ENCODE data around the gene ALG12. TPM values are rescaled to one million over a fixed set of nuclear protein-coding genes. Genes with fewer than 3 reads are reported as not detected.

ALG12 gene
- polyA plus RNA-seq, 1 of the 3 experiments (the other 2 are of a cell fraction): 9.9 TPM

DNA sequence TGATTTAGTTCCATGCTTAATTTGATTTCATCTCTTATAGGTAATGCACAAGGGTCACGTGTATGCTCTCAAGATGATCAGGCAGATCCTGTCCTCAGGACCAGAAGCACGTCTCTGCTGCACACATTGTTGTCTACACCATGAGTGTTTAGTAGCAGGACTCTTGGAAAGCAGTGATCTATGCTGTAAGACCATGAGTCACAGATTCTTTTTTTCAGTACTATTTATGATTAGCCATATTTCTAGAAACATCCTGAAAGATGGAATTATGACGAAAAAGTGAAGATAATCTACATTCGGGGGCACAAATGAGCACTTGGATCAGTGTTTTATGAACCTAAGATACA is 35.0 kb downstream of the ALG12 start (continued):
- TF ChIP-seq ZBTB33 (IDR thresholded peaks at IDR 0.05; ENCODE audit: borderline replicate concordance, low read depth) (no peak), FOXM1 (IDR thresholded peaks at IDR 0.05; ENCODE audit: low read depth) (no peak), MAX (IDR thresholded peaks at IDR 0.05; ENCODE audit: low read depth) (no peak), ELF1 (IDR thresholded peaks at IDR 0.05) (no peak), TCF12 (IDR thresholded peaks at IDR 0.05) (no peak)

DNA sequence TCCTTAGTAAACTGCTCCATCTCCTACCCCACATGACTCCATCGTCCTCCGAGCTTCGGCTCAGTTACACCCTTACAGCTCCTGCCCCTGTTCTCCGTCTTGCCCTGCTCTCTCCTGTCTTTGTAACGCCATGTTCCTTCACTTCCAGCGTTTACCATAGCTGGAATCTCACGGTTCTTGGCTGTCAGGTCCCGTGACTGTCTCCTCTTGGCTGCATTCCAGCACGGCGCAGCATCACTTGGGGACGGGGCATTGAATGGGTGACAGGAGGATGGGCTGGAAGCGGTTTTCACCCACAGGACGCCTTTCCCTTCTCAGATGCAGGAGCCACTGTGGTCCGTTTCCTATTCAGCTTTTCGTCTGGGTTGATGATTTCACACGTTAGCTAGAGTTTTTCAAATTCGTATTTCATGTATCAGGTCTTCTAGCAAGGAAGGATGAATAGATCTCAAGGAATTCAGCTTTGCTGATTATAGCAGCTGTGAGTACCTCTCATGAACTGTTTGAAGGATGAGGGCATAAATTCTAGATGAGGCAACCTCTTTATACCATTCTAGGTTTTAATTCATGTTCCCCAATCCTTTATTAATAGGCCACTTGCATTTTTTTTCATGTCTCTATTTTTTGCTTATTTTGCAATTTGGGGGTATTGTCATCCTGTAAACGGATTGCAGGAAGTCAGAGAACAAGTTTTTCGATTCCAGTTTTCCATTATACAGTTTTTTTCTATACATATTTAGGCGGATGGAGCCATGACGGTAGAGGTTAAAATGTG is 35.5 kb downstream of the ALG12 start:
- H2AFZ ChIP-seq (ENCODE audit: low read depth): no peak overlapping the region
- no peak overlapping the region for H3K27ac ChIP-seq (ENCODE audit: low read depth in 2 of 2, low read length in 1 of 2)
- H3K4me2 ChIP-seq: no peak overlapping the region
- H3K36me3 ChIP-seq (replicated peaks in 1 of 2; ENCODE audit: control insufficient read depth in 1 of 2, insufficient read depth in 2 of 2, low read length in 1 of 2): peaks cover 24 to 45% of the 10 kb centered on the region in 2 experiments
- CTCF ChIA-PET: no interaction called here
- POLR2A ChIA-PET: no interaction called here
- no peaks in the 10 kb centered on the region for H3K9me2 ChIP-seq
- H3K4me1 ChIP-seq (ENCODE audit: control insufficient read depth in 1 of 2, insufficient read depth in 2 of 2, low read depth in 1 of 2, low read length in 1 of 2): no peaks in the 10 kb centered on the region; a peak in 1 of 4 replicates
- no peak overlapping the region for H3K9ac ChIP-seq
- H3K4me3 ChIP-seq (ENCODE audit: low read depth in 2 of 2, low read length in 1 of 2): no peak overlapping the region
- 87% methylated on average over 21 of the region's 21 CpGs for WGBS (ENCODE audit: low lambda C conversion rate)
- no peak for DNase-seq
- peaks cover 86% of the 10 kb centered on the region for H3K79me2 ChIP-seq (ENCODE audit: insufficient read depth)
- TF ChIP-seq MAX (IDR thresholded peaks at IDR 0.05; ENCODE audit: low read depth): no peak
- no peaks in the 10 kb centered on the region for H3K27me3 ChIP-seq (ENCODE audit: insufficient read depth)
- no peaks in the 10 kb centered on the region for H3F3A ChIP-seq (replicated peaks; ENCODE audit: insufficient read depth)
- no peaks in the 10 kb centered on the region for H3K9me3 ChIP-seq
- peaks cover 29% of the 10 kb centered on the region for H4K20me1 ChIP-seq (ENCODE audit: insufficient read depth)

DNA sequence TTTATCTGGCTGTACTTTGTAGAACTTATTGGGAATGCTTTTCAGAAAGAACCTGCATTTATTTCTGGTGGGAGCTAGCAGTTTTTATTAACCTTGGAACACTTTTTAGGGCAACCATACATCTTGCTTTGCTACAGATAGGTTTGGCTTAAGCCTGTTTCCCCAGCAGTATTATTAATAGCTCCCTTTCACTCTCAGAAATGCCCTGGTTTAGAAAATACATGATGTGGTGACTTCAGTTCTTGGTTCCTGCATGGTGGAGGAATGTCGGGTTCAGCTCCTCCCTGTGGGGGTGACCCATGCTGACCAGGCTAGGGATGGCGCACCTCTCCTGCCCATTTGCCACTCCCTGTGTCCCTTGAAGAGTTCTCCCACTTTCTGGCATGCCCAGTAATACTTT is 36.4 kb downstream of the ALG12 start:
- no peaks in the 10 kb centered on the region for H3K27me3 ChIP-seq (ENCODE audit: insufficient read depth)
- no peak overlapping the region for H3K27ac ChIP-seq (ENCODE audit: low read depth in 2 of 2, low read length in 1 of 2)
- no peaks in the 10 kb centered on the region for H3K9me3 ChIP-seq
- H3K4me2 ChIP-seq: no peak overlapping the region
- no peaks in the 10 kb centered on the region; a peak in 1 of 4 replicates for H3K4me1 ChIP-seq (ENCODE audit: control insufficient read depth in 1 of 2, insufficient read depth in 2 of 2, low read depth in 1 of 2, low read length in 1 of 2)
- peaks cover 25 to 36% of the 10 kb centered on the region in 2 experiments for H3K36me3 ChIP-seq (replicated peaks in 1 of 2; ENCODE audit: control insufficient read depth in 1 of 2, insufficient read depth in 2 of 2, low read length in 1 of 2)
- no peaks in the 10 kb centered on the region for H3K9me2 ChIP-seq
- WGBS (ENCODE audit: low lambda C conversion rate): 88% methylated on average over 2 of the region's 2 CpGs
- no peak for TF ChIP-seq TCF12 (IDR thresholded peaks at IDR 0.05)
- TF ChIP-seq CTCF (IDR thresholded peaks at IDR 0.05): no peak
- TF ChIP-seq EP300 (IDR thresholded peaks at IDR 0.05; ENCODE audit: borderline replicate concordance in 1 of 2, low read depth in 1 of 2, low read length in 1 of 2): no peak
- no peak for TF ChIP-seq GABPA (IDR thresholded peaks at IDR 0.05; ENCODE audit: low read depth)
- TF ChIP-seq MXI1 (IDR thresholded peaks at IDR 0.05; ENCODE audit: low read depth, low read length): no peak
- TF ChIP-seq NFIC (IDR thresholded peaks at IDR 0.05; ENCODE audit: borderline replicate concordance): no peak
- TF ChIP-seq NRF1 (IDR thresholded peaks at IDR 0.05; ENCODE audit: low read depth, low read length): no peak
- TF ChIP-seq FOXJ3 (CRISPR knock-in tag; IDR thresholded peaks at IDR 0.05): no peak
- TF ChIP-seq ELF1 (IDR thresholded peaks at IDR 0.05): no peak
- TF ChIP-seq USF2 (IDR thresholded peaks at IDR 0.05; ENCODE audit: borderline replicate concordance, low read depth, low read length): no peak
- no peak for TF ChIP-seq RCOR1 (IDR thresholded peaks at IDR 0.05; ENCODE audit: low read length)
- no peak for TF ChIP-seq EZH2phosphoT487 (IDR thresholded peaks at IDR 0.05; ENCODE audit: borderline replicate concordance, low read depth)
- TF ChIP-seq MEF2A (IDR thresholded peaks at IDR 0.05; ENCODE audit: borderline replicate concordance, low read depth): no peak
- no peak for TF ChIP-seq FOSL2 (IDR thresholded peaks at IDR 0.05; ENCODE audit: borderline replicate concordance, low read depth)
- no peak for TF ChIP-seq TEAD4 (IDR thresholded peaks at IDR 0.05; ENCODE audit: borderline replicate concordance, insufficient read depth)
- no peak for TF ChIP-seq RFX5 (IDR thresholded peaks at IDR 0.05; ENCODE audit: low read length)
- no peak for TF ChIP-seq RXRA (IDR thresholded peaks at IDR 0.05; ENCODE audit: borderline replicate concordance, low read depth)
- TF ChIP-seq FOXM1 (IDR thresholded peaks at IDR 0.05; ENCODE audit: low read depth): no peak
- CTCF ChIA-PET: interaction anchor here (0.9 kb wide), 1 partner anchor 12 kb away, joined by 3 read pairs; no protein-coding TSS in a partner anchor
- H3K79me2 ChIP-seq (ENCODE audit: insufficient read depth): peaks cover 86% of the 10 kb centered on the region
- POLR2A ChIA-PET: no interaction called here
- no peak overlapping the region for H2AFZ ChIP-seq (ENCODE audit: low read depth)
- H4K20me1 ChIP-seq (ENCODE audit: insufficient read depth): peaks cover 30% of the 10 kb centered on the region
- no peak overlapping the region for H3K9ac ChIP-seq
- DNase-seq: no peak
- H3F3A ChIP-seq (replicated peaks; ENCODE audit: insufficient read depth): no peaks in the 10 kb centered on the region
- H3K4me3 ChIP-seq (ENCODE audit: low read depth in 2 of 2, low read length in 1 of 2): no peak overlapping the region
